GM12892 (cell line): Measurements from ENCODE around the gene TAF13.

Source experiments
- POLR2A ChIP-seq: IDR thresholded peaks from 2 replicates; pipeline ENCODE4 v1.6.1; 2011; ENCODE audit warnings: low read depth, low read length, control low read depth
- POLR2AphosphoS5 ChIP-seq: IDR thresholded peaks from 2 replicates; pipeline ENCODE4 v1.6.1; 2011; ENCODE audit warnings: low read depth, low read length, control low read depth

DNA sequence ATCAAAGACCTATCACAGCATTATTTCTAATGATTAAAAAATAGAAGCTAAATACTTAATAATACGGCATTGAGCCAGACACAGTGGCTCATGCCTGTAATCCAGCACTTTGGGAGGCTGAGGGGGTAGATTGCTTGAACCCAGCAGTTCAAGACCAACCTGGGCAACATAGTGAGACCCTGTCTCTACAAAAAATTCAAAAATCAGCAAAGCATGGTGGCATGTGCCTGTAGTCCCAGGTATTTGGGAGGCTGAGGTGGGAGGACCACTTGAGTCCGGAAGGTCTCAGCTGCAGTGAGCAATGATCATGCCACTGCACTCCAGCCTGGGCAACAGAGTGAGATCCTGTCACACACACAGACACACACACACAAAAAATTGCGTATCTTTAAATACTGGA, 10.7 kb downstream of the TAF13 start:
- no peak for TF ChIP-seq POLR2AphosphoS5
- no peak for TF ChIP-seq POLR2A
